Measurements from ENCODE around the gene DOC2A. TPM values are rescaled to one million over a fixed set of nuclear protein-coding genes. Genes with fewer than 3 reads are reported as not detected.

The DOC2A gene
- total and polyA plus RNA-seq, 9 of the 15 experiments (the other 6 are each of a cell fraction or from before 2014, with no cell fraction given) = 0.03 to 0.38 (median 0.28) TPM; not detected in 1

GRCh38 chr16:29995324-29995910, 15.4 kb downstream of the DOC2A start, which contains the start of gene HIRIP3 (continued):
- TF ChIP-seq SMARCE1 (IDR thresholded peaks at IDR 0.05) (no peak), ATF6 (CRISPR knock-in tag; IDR thresholded peaks at IDR 0.05) (peak; percentile 94), XRCC4 (IDR thresholded peaks at IDR 0.05; ENCODE audit: extremely low read depth, insufficient read depth, insufficient read length) (no peak), CUX1 (CRISPR knock-in tag; IDR thresholded peaks at IDR 0.05) (no peak; the same call in 1 of the 2 replicates), HIVEP1 (CRISPR knock-in tag; IDR thresholded peaks at IDR 0.05) (no peak), MCM7 (IDR thresholded peaks at IDR 0.05) (no peak), NFIC (IDR thresholded peaks at IDR 0.05) (no peak; the same call in 1 of the 2 replicates), DMBX1 (CRISPR knock-in tag; IDR thresholded peaks at IDR 0.05; ENCODE audit: borderline replicate concordance) (no peak), DPF2 (IDR thresholded peaks at IDR 0.05) (no peak), SAFB2 (IDR thresholded peaks at IDR 0.05; ENCODE audit: borderline replicate concordance, low read depth, low read length, severe bottlenecking) (no peak), BDP1 (IDR thresholded peaks at IDR 0.05; ENCODE audit: insufficient read depth, insufficient read length) (no peak), CBX2 (IDR thresholded peaks at IDR 0.05; ENCODE audit: insufficient read depth, low read length, poor library complexity, severe bottlenecking) (no peak), E4F1 (CRISPR knock-in tag; IDR thresholded peaks at IDR 0.05; ENCODE audit: borderline replicate concordance) (no peak), MTA2 (IDR thresholded peaks at IDR 0.05; ENCODE audit: low read depth) (no peak), TAF7 (tag; IDR thresholded peaks at IDR 0.05) (peak; percentile 85), ZNF143 (CRISPR knock-in tag; IDR thresholded peaks at IDR 0.05) (no peak), MLLT1 (IDR thresholded peaks at IDR 0.05) (no peak)
